Fibroblast of peridontal ligament (primary cell): ENCODE measurements around the gene SIRT1.
A peak's percentile ranks its signal among the peaks of the same experiment; 100 is the strongest.
"Not testable (repeated sequence)": the region's sequence is repeated elsewhere in the genome, so short reads cannot be mapped to it uniquely, and the experiment has no call there.

Experiments used
- DNase-seq: peaks from one replicate; pipeline ENCODE4 v3.0.0-alpha.2; 2010; ENCODE audit errors: extremely low read depth

SIRT1 gene

GRCh38 chr10:67884313-67884841 is at the start of gene SIRT1:
TSS of gene SIRT1 (plus strand) at chr10:67884656. CDS start at chr10:67884722, 66 bp downstream.
- DNase-seq, result peak; percentile 88

- not testable (repeated sequence) for DNase-seq
These were observed 48.7 kb upstream of the SIRT1 start for GRCh38 chr10:67835541-67836394.

GRCh38 chr10:67836488-67836887 is 48.0 kb upstream of the SIRT1 start:
- no peak for DNase-seq

GRCh38 chr10:67836972-67837371 is 47.5 kb upstream of the SIRT1 start:
- DNase-seq, result no peak

- DNase-seq, result peak; percentile 72
These were observed 46.7 kb upstream of the SIRT1 start, which contains the start of gene DNAJC12 for GRCh38 chr10:67837541-67838314. TSS of gene DNAJC12 (minus strand) at chr10:67838188. CDS start at chr10:67838011, 177 bp downstream.

GRCh38 chr10:67839511-67839910 is 44.9 kb upstream of the SIRT1 start:
- DNase-seq, result not testable (repeated sequence)

GRCh38 chr10:67839951-67840350 is 44.5 kb upstream of the SIRT1 start:
- DNase-seq, result no peak

- DNase-seq, result no peak
These were observed 42.7 kb upstream of the SIRT1 start for GRCh38 chr10:67841737-67842136.

GRCh38 chr10:67843284-67843683 is 41.2 kb upstream of the SIRT1 start:
- DNase-seq, result no peak

GRCh38 chr10:67849331-67850011 is 35.0 kb upstream of the SIRT1 start:
- peak; percentile 95 for DNase-seq

GRCh38 chr10:67851186-67851585 is 33.3 kb upstream of the SIRT1 start:
- DNase-seq, result no peak

- no peak for DNase-seq
These were observed 31.7 kb upstream of the SIRT1 start for GRCh38 chr10:67852761-67853160.

GRCh38 chr10:67853512-67853911 is 30.9 kb upstream of the SIRT1 start:
- DNase-seq, result no peak

- no peak for DNase-seq
These were observed 25.5 kb upstream of the SIRT1 start for GRCh38 chr10:67858971-67859370.

- no peak for DNase-seq
These were observed 22.6 kb upstream of the SIRT1 start for GRCh38 chr10:67861750-67862432.

- no peak for DNase-seq
These were observed 21.4 kb upstream of the SIRT1 start for GRCh38 chr10:67863094-67863493.

GRCh38 chr10:67864607-67865371 is 19.7 kb upstream of the SIRT1 start:
- DNase-seq, result no peak

GRCh38 chr10:67868132-67868531 is 16.3 kb upstream of the SIRT1 start:
- no peak for DNase-seq

- no peak for DNase-seq
These were observed 14.5 kb upstream of the SIRT1 start for GRCh38 chr10:67869996-67870395.
